Type B pancreatic cell (in vitro differentiated cells): ENCODE measurements around the gene MRPL27. TPM values are rescaled to one million over a fixed set of nuclear protein-coding genes. Genes with fewer than 3 reads are reported as not detected.

Experiments
- DNase-seq: peaks from one replicate; pipeline ENCODE4 v3.0.0; 2021; ENCODE audit warnings: mixed read lengths; ENCODE audit not compliant: unreplicated experiment; ENCODE audit errors: extremely low spot score
- H3K27ac Mint-ChIP-seq: 2 replicates; pipeline ENCODE4 v1.8.0; 2021; ENCODE audit warnings: mild to moderate bottlenecking, mixed read lengths
- H3K27me3 Mint-ChIP-seq: 2 replicates; pipeline ENCODE4 v1.8.0; 2021; ENCODE audit warnings: mixed read lengths
- H3K36me3 Mint-ChIP-seq: 2 replicates; pipeline ENCODE4 v1.8.0; 2021; ENCODE audit warnings: mixed read lengths
- H3K4me1 Mint-ChIP-seq: one replicate; pipeline ENCODE4 v1.8.0; 2021; ENCODE audit warnings: mixed read lengths; ENCODE audit not compliant: unreplicated experiment
- H3K4me3 Mint-ChIP-seq: 2 replicates; pipeline ENCODE4 v1.8.0; 2021; ENCODE audit warnings: mild to moderate bottlenecking, mixed read lengths
- H3K9me3 Mint-ChIP-seq: 2 replicates; pipeline ENCODE4 v1.8.0; 2021; ENCODE audit warnings: mixed read lengths
- CTCF ChIP-seq: fragments of 200-600 bp; sonication (generic); conservative IDR thresholded peaks from 2 replicates; pipeline ENCODE4 v1.5.0; 2021; ENCODE audit warnings: antibody characterized with exemption, mild to moderate bottlenecking
- total RNA-seq: library from RNA; stranded (reverse); gene quantifications from 2 replicates; pipeline ENCODE4 v1.2.1, GENCODE V29; 2021; ENCODE audit warnings: low replicate concordance

MRPL27 gene
- total RNA-seq, 1 donor from 2014 or later: 66.6 TPM

DNA sequence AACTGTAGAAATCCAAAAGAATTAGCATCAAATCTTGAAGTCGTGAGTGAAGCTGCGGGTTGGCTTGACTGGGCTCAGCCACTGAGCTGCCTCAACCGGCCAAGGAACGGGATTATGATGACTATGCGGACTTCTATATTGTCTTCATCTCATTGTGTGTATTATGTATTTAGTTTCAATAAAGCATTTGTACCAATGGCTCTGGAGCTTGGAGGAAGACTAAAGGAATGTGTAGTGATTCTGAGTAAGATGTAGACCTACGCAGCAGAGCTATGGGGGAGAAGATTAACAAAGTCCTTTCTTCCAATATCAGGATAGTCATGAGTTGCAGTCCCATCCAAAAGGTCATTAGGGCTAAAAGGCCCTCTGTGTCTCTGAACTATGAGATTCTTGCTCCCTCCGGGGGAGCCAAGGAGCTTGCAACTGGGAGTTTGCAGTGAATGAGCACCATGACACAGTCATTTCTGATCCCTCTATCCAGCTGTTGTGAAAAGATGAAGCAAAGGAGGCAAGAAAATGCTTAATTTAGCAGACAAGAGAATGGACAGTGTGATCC, 8.4 kb upstream of the MRPL27 start:
- no peak for TF ChIP-seq CTCF
- Mint-ChIP-seq H3K27me3 (no peaks in the 10 kb centered on the region), H3K36me3 (peaks cover 14% of the 10 kb centered on the region), H3K4me1 (no peaks in the 10 kb centered on the region), H3K9me3 (no peaks in the 10 kb centered on the region), H3K4me3 (no peak overlapping the region), H3K27ac (no peak overlapping the region)
- no peak for DNase-seq

DNA sequence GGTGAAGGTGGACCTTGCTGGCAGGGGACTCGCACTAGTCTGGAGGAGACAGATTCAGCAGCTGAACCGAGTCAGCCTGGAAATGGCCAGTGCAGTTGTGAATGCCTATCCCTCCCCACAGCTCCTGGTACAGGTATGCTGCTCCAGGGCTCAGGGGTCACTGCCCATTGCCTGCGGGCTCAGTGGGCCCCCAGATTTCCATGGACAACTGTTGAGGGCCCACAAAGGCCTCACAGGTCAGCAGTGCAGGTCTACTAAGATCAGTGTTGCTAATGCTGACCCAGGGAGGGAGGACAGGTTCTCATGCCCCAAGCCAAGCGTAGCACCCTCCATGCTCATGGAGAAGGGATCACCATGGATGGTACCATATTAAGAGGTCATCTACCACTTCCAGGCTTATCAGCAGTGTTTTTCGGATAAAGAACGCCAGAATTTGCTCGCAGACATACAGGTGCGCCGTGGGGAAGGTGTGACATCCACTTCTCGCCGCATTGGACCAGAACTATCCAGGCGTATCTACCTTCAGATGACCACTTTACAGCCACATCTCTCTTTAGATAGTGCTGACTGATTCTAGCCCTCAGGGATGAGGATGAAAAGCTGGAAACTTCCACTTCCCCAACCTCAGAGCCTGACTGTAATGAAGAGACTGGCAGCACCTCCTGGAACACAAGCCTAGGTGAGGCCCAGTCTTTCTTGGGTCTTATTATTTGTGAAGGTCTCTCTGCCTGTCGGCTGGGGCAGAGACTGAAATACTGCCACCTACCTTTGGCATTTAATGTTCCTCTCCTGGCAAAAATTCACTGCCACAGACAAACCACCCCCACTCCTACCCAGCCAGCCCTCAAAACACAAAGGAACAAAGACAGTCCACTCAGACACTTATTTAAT, 7.6 kb upstream of the MRPL27 start:
- DNase-seq: no peak
- no peak for TF ChIP-seq CTCF
- Mint-ChIP-seq H3K36me3 (peaks cover 14% of the 10 kb centered on the region), H3K4me1 (no peaks in the 10 kb centered on the region), H3K9me3 (no peaks in the 10 kb centered on the region), H3K4me3 (no peak overlapping the region), H3K27me3 (no peaks in the 10 kb centered on the region), H3K27ac (no peak overlapping the region)

GRCh38 chr17:50379351-50380132, 6.6 kb upstream of the MRPL27 start:
- Mint-ChIP-seq H3K36me3 (peaks cover 9% of the 10 kb centered on the region), H3K4me1 (no peaks in the 10 kb centered on the region), H3K4me3 (no peak overlapping the region), H3K9me3 (no peaks in the 10 kb centered on the region), H3K27me3 (no peaks in the 10 kb centered on the region), H3K27ac (no peak overlapping the region)
- TF ChIP-seq CTCF: no peak
- DNase-seq: no peak

GRCh38 chr17:50375858-50376538, 3.0 kb upstream of the MRPL27 start:
- no peak for DNase-seq
- no peak for TF ChIP-seq CTCF
- no peaks in the 10 kb centered on the region for H3K27me3 Mint-ChIP-seq
- no peaks in the 10 kb centered on the region for H3K9me3 Mint-ChIP-seq
- peaks cover 11% of the 10 kb centered on the region for H3K36me3 Mint-ChIP-seq
- no peak overlapping the region for H3K27ac Mint-ChIP-seq
- peaks cover 26% of the 10 kb centered on the region for H3K4me1 Mint-ChIP-seq
- H3K4me3 Mint-ChIP-seq: no peak overlapping the region

DNA sequence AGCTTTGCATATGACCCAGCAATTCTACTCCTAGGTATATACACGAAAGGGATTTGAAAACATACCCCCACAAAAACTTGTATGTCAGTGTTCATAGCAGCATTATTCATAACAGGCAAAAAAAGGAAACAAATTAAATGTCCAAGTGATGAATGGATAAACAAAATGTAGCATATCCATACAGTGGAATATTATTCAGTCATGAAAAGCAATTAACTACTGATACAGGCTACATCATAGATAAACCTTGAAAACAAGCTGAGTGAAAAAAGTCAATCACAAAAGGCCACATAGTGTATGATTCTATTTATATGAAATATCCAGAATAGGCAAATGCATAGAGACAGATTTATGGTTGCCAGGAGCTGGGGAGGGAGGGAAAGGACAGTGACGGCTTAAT, 721 bp upstream of the MRPL27 start:
- no peak for TF ChIP-seq CTCF
- H3K27ac Mint-ChIP-seq: no peak overlapping the region
- DNase-seq: no peak
- no peaks in the 10 kb centered on the region for H3K27me3 Mint-ChIP-seq
- peaks cover 29% of the 10 kb centered on the region for H3K4me1 Mint-ChIP-seq
- no peaks in the 10 kb centered on the region for H3K9me3 Mint-ChIP-seq
- H3K36me3 Mint-ChIP-seq: peaks cover 11% of the 10 kb centered on the region
- H3K4me3 Mint-ChIP-seq: peak overlapping the region; percentile 100
